ENCODE results near the gene ZBTB4.
"Not testable (repeated sequence)": the region's sequence is repeated elsewhere in the genome, so short reads cannot be mapped to it uniquely, and the experiment has no call there.

- not testable (repeated sequence) for TF ChIP-seq CTCF (IDR thresholded peaks at IDR 0.05; ENCODE audit: low read length); EZH2 (IDR thresholded peaks at IDR 0.05; ENCODE audit: borderline replicate concordance, low read length)
Observed at GRCh38 chr17:7469843-7470242, 9.6 kb downstream of the ZBTB4 start.
